Fibroblast of upper back skin (primary cell): ENCODE data around the gene ARHGEF39.
"Not testable (repeated sequence)": the region's sequence is repeated elsewhere in the genome, so short reads cannot be mapped to it uniquely, and the experiment has no call there.

Experiments
- DNase-seq: peaks from one replicate; pipeline ENCODE4 v3.0.0-alpha.2; 2013

Gene ARHGEF39

GRCh38 chr9:35616681-35617459 lies 48.1 kb downstream of the ARHGEF39 start:
- peak; percentile 54 for DNase-seq

- DNase-seq, result no peak
Observed at GRCh38 chr9:35615981-35616680, 48.9 kb downstream of the ARHGEF39 start.

GRCh38 chr9:35612843-35613242 lies 52.2 kb downstream of the ARHGEF39 start:
- DNase-seq, result no peak

GRCh38 chr9:35612066-35612465 lies 52.9 kb downstream of the ARHGEF39 start:
- not testable (repeated sequence) for DNase-seq

- DNase-seq, result peak; percentile 38
Observed at GRCh38 chr9:35611230-35611797, 53.7 kb downstream of the ARHGEF39 start.

- DNase-seq, result no peak
Observed at GRCh38 chr9:35609820-35610163, 55.2 kb downstream of the ARHGEF39 start.
